GM10847 (cell line): ENCODE results near the gene RNASEL.
A peak's percentile ranks its signal among the peaks of the same experiment; 100 is the strongest.

Experiments used
- POLR2A ChIP-seq: IDR thresholded peaks from 2 replicates; pipeline ENCODE4 v1.6.1; 2011; ENCODE audit not compliant: insufficient read length; ENCODE audit errors: extremely low read depth

Gene RNASEL

GRCh38 chr1:182610606-182611194, 21.6 kb upstream of the RNASEL start:
- no peak for TF ChIP-seq POLR2A

GRCh38 chr1:182608845-182609610, 20.0 kb upstream of the RNASEL start:
- no peak for TF ChIP-seq POLR2A

GRCh38 chr1:182608236-182608635, 19.2 kb upstream of the RNASEL start:
- TF ChIP-seq POLR2A, result no peak

GRCh38 chr1:182607566-182607965, 18.5 kb upstream of the RNASEL start:
- TF ChIP-seq POLR2A, result no peak

- TF ChIP-seq POLR2A, result peak; percentile 99
Observed at GRCh38 chr1:182604175-182605164, 15.4 kb upstream of the RNASEL start, which contains the start of gene RGS16. Gene RGS16, minus strand, starts transcription at chr1:182604389. Its CDS starts 130 bp downstream, at chr1:182604259.

GRCh38 chr1:182603646-182604174, 14.7 kb upstream of the RNASEL start:
- no peak for TF ChIP-seq POLR2A

GRCh38 chr1:182602935-182603645, 14.0 kb upstream of the RNASEL start:
- TF ChIP-seq POLR2A, result no peak

- TF ChIP-seq POLR2A, result no peak
Observed at GRCh38 chr1:182601913-182602312, 12.9 kb upstream of the RNASEL start.

- TF ChIP-seq POLR2A, result no peak
Observed at GRCh38 chr1:182601416-182601786, 12.3 kb upstream of the RNASEL start.

GRCh38 chr1:182600745-182601415, 11.8 kb upstream of the RNASEL start:
- TF ChIP-seq POLR2A, result no peak

- TF ChIP-seq POLR2A, result no peak
Observed at GRCh38 chr1:182600036-182600713, 11.1 kb upstream of the RNASEL start.

GRCh38 chr1:182599339-182599738, 10.3 kb upstream of the RNASEL start:
- TF ChIP-seq POLR2A, result no peak

GRCh38 chr1:182598296-182598695, 9.2 kb upstream of the RNASEL start:
- TF ChIP-seq POLR2A, result no peak

- no peak for TF ChIP-seq POLR2A
Observed at GRCh38 chr1:182596934-182597333, 7.9 kb upstream of the RNASEL start.

- TF ChIP-seq POLR2A, result no peak
Observed at GRCh38 chr1:182595641-182596240, 6.7 kb upstream of the RNASEL start.
